DND-41 (cell line): Measurements from ENCODE around the gene COL8A1.
A peak's percentile ranks its signal among the peaks of the same experiment; 100 is the strongest.

ENCODE experiments used
- ATAC-seq: fragments of 200-7000 bp; cut with Tn5 transposase; 3 replicates; pipeline ENCODE4 v1.9.1; 2021; ENCODE audit warnings: low read depth; ENCODE audit not compliant: insufficient read depth
- DNase-seq: peaks from one replicate; pipeline ENCODE4 v3.0.0-alpha.2; 2020
- H2AFZ ChIP-seq: 2 replicates; pipeline ENCODE4 v1.6.0; 2012; ENCODE audit warnings: low read depth, low read length
- H3K27ac ChIP-seq: 2 replicates; pipeline ENCODE4 v1.5.1; 2012; ENCODE audit warnings: low read length, inconsistent platforms
- H3K27me3 ChIP-seq: fragments of 200-600 bp; sonication (generic); 2 replicates; pipeline ENCODE4 v1.6.0; 2012; ENCODE audit warnings: low read length, mild to moderate bottlenecking, inconsistent platforms; ENCODE audit not compliant: insufficient read depth, poor library complexity
- H3K36me3 ChIP-seq: 2 replicates; pipeline ENCODE4 v1.5.1; 2012; ENCODE audit warnings: low read length, inconsistent platforms; ENCODE audit not compliant: insufficient read depth
- H3K4me1 ChIP-seq: 2 replicates; pipeline ENCODE4 v1.5.1; 2012; ENCODE audit warnings: mild to moderate bottlenecking, low read length; ENCODE audit not compliant: insufficient read depth
- H3K4me2 ChIP-seq: 2 replicates; pipeline ENCODE4 v1.6.0; 2012; ENCODE audit warnings: mild to moderate bottlenecking, moderate library complexity, low read length, inconsistent platforms; ENCODE audit not compliant: insufficient read depth
- H3K4me3 ChIP-seq, 2 experiments: fragments of 200-600 bp in 1 of 2; shearing (Covaris generic) in 1 of 2; 2 replicates each; pipeline ENCODE4 v1.5.1; 2012 to 2016; ENCODE audit warnings: inconsistent platforms in 2 of 2, low read length in 2 of 2, mild to moderate bottlenecking in 2 of 2, low read depth in 1 of 2, moderate library complexity in 1 of 2
- H3K79me2 ChIP-seq: 2 replicates; pipeline ENCODE4 v1.6.0; 2012; ENCODE audit warnings: low read length, inconsistent platforms; ENCODE audit not compliant: insufficient read depth
- H3K9ac ChIP-seq: 2 replicates; pipeline ENCODE4 v1.6.0; 2012; ENCODE audit warnings: low read depth, mild to moderate bottlenecking, inconsistent platforms, low read length, moderate library complexity
- H3K9me3 ChIP-seq: 2 replicates; pipeline ENCODE4 v1.5.1; 2012; ENCODE audit warnings: low read length, moderate library complexity, mild to moderate bottlenecking, inconsistent platforms; ENCODE audit not compliant: insufficient read depth, severe bottlenecking
- H4K20me1 ChIP-seq: 2 replicates; pipeline ENCODE4 v1.6.0; 2012; ENCODE audit warnings: low read length; ENCODE audit not compliant: insufficient read depth
- CTCF ChIP-seq: IDR thresholded peaks from 2 replicates; pipeline ENCODE4 v1.5.1; 2012; ENCODE audit warnings: borderline replicate concordance, low read length, moderate library complexity, mild to moderate bottlenecking; ENCODE audit not compliant: poor library complexity, severe bottlenecking; ENCODE audit errors: extremely low read depth
- EZH2 ChIP-seq: IDR thresholded peaks from 3 replicates; pipeline ENCODE4 v1.6.1; 2012; ENCODE audit warnings: borderline replicate concordance, low read depth, mild to moderate bottlenecking, moderate library complexity, low read length, inconsistent platforms; ENCODE audit not compliant: severe bottlenecking

COL8A1 gene

GRCh38 chr3:99644746-99645145, 6.4 kb downstream of the COL8A1 start:
- no peaks in the 10 kb centered on the region for H3K36me3 ChIP-seq
- no peaks in the 10 kb centered on the region for H3K79me2 ChIP-seq
- no peak overlapping the region for H3K27ac ChIP-seq
- ATAC-seq (no peak), DNase-seq (no peak)
- no peak overlapping the region for H3K4me2 ChIP-seq
- H2AFZ ChIP-seq: no peak overlapping the region
- H3K9ac ChIP-seq: no peak overlapping the region
- TF ChIP-seq CTCF (no peak), EZH2 (no peak)
- no peaks in the 10 kb centered on the region for H3K27me3 ChIP-seq
- H3K4me3 ChIP-seq: no peak overlapping the region
- H4K20me1 ChIP-seq: no peaks in the 10 kb centered on the region
- H3K4me1 ChIP-seq: no peaks in the 10 kb centered on the region
- H3K9me3 ChIP-seq: no peaks in the 10 kb centered on the region

- DNase-seq (no peak), ATAC-seq (no peak)
Measured at GRCh38 chr3:99645277-99646106, 7.1 kb downstream of the COL8A1 start.

GRCh38 chr3:99646107-99646435, 7.7 kb downstream of the COL8A1 start:
- Histone ChIP-seq H3K27me3 (no peaks in the 10 kb centered on the region), H3K27ac (no peak overlapping the region), H3K4me1 (no peaks in the 10 kb centered on the region), H3K79me2 (no peaks in the 10 kb centered on the region), H3K4me2 (no peak overlapping the region), H3K9me3 (no peaks in the 10 kb centered on the region), H2AFZ (no peak overlapping the region), H3K4me3 (no peak overlapping the region), H3K9ac (no peak overlapping the region), H3K36me3 (no peaks in the 10 kb centered on the region), H4K20me1 (no peaks in the 10 kb centered on the region)
- ATAC-seq: no peak
- TF ChIP-seq EZH2: no peak
- DNase-seq: no peak

More at GRCh38 chr3:99645277-99646106, 7.1 kb downstream of the COL8A1 start:
- no peak overlapping the region for H3K27ac ChIP-seq
- no peaks in the 10 kb centered on the region for H3K4me1 ChIP-seq
- H2AFZ ChIP-seq: no peak overlapping the region
- H3K4me3 ChIP-seq: no peak overlapping the region
- no peaks in the 10 kb centered on the region for H3K79me2 ChIP-seq
- H4K20me1 ChIP-seq: no peaks in the 10 kb centered on the region
- no peak overlapping the region for H3K4me2 ChIP-seq
- TF ChIP-seq CTCF (peak; percentile 53), EZH2 (no peak)
- no peaks in the 10 kb centered on the region for H3K36me3 ChIP-seq
- no peak overlapping the region for H3K9ac ChIP-seq
- no peaks in the 10 kb centered on the region for H3K9me3 ChIP-seq
- H3K27me3 ChIP-seq: no peaks in the 10 kb centered on the region

- H3K4me1 ChIP-seq: no peaks in the 10 kb centered on the region
- no peak overlapping the region for H3K9ac ChIP-seq
- ATAC-seq: no peak
- H3K9me3 ChIP-seq: no peaks in the 10 kb centered on the region
- no peak for TF ChIP-seq CTCF
- TF ChIP-seq EZH2: no peak
- H3K36me3 ChIP-seq: no peaks in the 10 kb centered on the region
- no peak for DNase-seq
- H2AFZ ChIP-seq: no peak overlapping the region
- H4K20me1 ChIP-seq: no peaks in the 10 kb centered on the region
- no peaks in the 10 kb centered on the region for H3K27me3 ChIP-seq
- H3K79me2 ChIP-seq: no peaks in the 10 kb centered on the region
- no peak overlapping the region for H3K27ac ChIP-seq
- no peak overlapping the region for H3K4me2 ChIP-seq
- no peak overlapping the region for H3K4me3 ChIP-seq
Measured at GRCh38 chr3:99647081-99647480, 8.7 kb downstream of the COL8A1 start.
